ENCODE results near the gene RFT1.

The RFT1 gene

GRCh38 chr3:53120336-53120735, 9.9 kb downstream of the RFT1 start:
- Histone ChIP-seq H3K9me3 (ENCODE audit: insufficient read depth, low read depth, low read length) (peaks cover 2% of the 10 kb centered on the region), H3K4me1 (ENCODE audit: control insufficient read depth in 1 of 2, insufficient read depth in 2 of 2, low read length in 2 of 2) (no peaks in the 10 kb centered on the region), H2BK12ac (ENCODE audit: low read length) (no peak overlapping the region), H2AFZ (ENCODE audit: insufficient read depth, low read length, poor library complexity) (no peak overlapping the region), H3K23ac (ENCODE audit: low read length) (no peak overlapping the region), H3K4me2 (ENCODE audit: low read length) (no peak overlapping the region), H3K18ac (ENCODE audit: low read length) (no peak overlapping the region), H3K36me3 (ENCODE audit: control insufficient read depth in 1 of 2, insufficient read depth in 2 of 2, low read length in 2 of 2) (peaks cover 30 to 49% of the 10 kb centered on the region in 2 experiments), H3K14ac (ENCODE audit: low read length) (no peak overlapping the region), H2AK5ac (ENCODE audit: low read length) (no peak overlapping the region), H3K79me1 (ENCODE audit: low read length) (no peaks in the 10 kb centered on the region), H4K12ac (ENCODE audit: low read depth, low read length) (no peak overlapping the region), H4K8ac (ENCODE audit: low read depth, low read length) (no peak overlapping the region), H3K27me3 (ENCODE audit: insufficient read depth, low read length) (no peaks in the 10 kb centered on the region), H3K9ac (ENCODE audit: low read length) (no peak overlapping the region), H2BK120ac (ENCODE audit: insufficient read depth, low read length, poor library complexity) (no peak overlapping the region), H3K27ac (ENCODE audit: low read depth, low read length) (no peak overlapping the region), H2BK5ac (ENCODE audit: low read depth, low read length, poor library complexity) (no peak overlapping the region), H3K79me2 (ENCODE audit: control insufficient read depth, insufficient read depth, low read length, poor library complexity) (no peaks in the 10 kb centered on the region), H3K4ac (ENCODE audit: low read depth, low read length) (no peak overlapping the region), H4K91ac (ENCODE audit: low read depth, low read length) (no peak overlapping the region), H3K4me3 (ENCODE audit: low read depth, low read length) (no peak overlapping the region)
- WGBS (ENCODE audit: extremely low coverage, insufficient coverage, insufficient read length): no CpG with 5 or more reads among the region's 5 CpGs
- no peak for DNase-seq

DNA sequence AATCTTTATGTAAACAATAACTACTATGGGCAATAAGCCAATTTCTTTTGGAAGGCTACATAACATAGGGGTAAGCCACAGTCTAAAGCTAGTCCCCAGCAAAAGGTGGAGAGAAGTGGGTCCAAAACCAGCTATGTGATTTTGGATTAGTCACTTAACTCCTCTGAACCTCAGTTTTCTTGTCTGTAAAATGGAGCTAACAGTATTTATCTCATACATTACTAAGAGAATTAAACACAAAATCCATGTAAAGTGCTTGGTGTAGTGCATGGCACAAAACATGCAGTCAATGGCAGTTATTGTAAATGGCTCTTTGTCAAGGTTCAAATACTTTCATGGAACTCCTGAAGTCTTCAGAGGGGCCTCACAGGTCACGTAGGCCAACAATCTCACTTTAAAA, 13.3 kb downstream of the RFT1 start:
- Histone ChIP-seq H3K4ac (ENCODE audit: low read depth, low read length) (no peak overlapping the region), H2AK5ac (ENCODE audit: low read length) (no peak overlapping the region), H3K23ac (ENCODE audit: low read length) (no peak overlapping the region), H3K4me2 (ENCODE audit: low read length) (no peak overlapping the region), H3K9me3 (ENCODE audit: insufficient read depth, low read depth, low read length) (peaks cover 2% of the 10 kb centered on the region), H2AFZ (ENCODE audit: insufficient read depth, low read length, poor library complexity) (no peak overlapping the region), H3K79me2 (ENCODE audit: control insufficient read depth, insufficient read depth, low read length, poor library complexity) (no peaks in the 10 kb centered on the region), H3K4me1 (ENCODE audit: control insufficient read depth in 1 of 2, insufficient read depth in 2 of 2, low read length in 2 of 2) (no peaks in the 10 kb centered on the region), H2BK5ac (ENCODE audit: low read depth, low read length, poor library complexity) (no peak overlapping the region), H4K91ac (ENCODE audit: low read depth, low read length) (no peak overlapping the region), H3K27me3 (ENCODE audit: insufficient read depth, low read length) (no peaks in the 10 kb centered on the region), H2BK12ac (ENCODE audit: low read length) (no peak overlapping the region), H3K9ac (ENCODE audit: low read length) (no peak overlapping the region), H2BK120ac (ENCODE audit: insufficient read depth, low read length, poor library complexity) (no peak overlapping the region), H3K36me3 (ENCODE audit: control insufficient read depth in 1 of 2, insufficient read depth in 2 of 2, low read length in 2 of 2) (peaks cover 15 to 29% of the 10 kb centered on the region in 2 experiments), H3K18ac (ENCODE audit: low read length) (no peak overlapping the region), H4K8ac (ENCODE audit: low read depth, low read length) (no peak overlapping the region), H3K14ac (ENCODE audit: low read length) (no peak overlapping the region), H4K12ac (ENCODE audit: low read depth, low read length) (no peak overlapping the region), H3K4me3 (ENCODE audit: low read depth, low read length) (no peak overlapping the region), H3K27ac (ENCODE audit: low read depth, low read length) (no peak overlapping the region), H3K79me1 (ENCODE audit: low read length) (no peaks in the 10 kb centered on the region)
- no peak for DNase-seq
- no CpG with 5 or more reads among the region's 1 CpG for WGBS (ENCODE audit: extremely low coverage, insufficient coverage, insufficient read length)

- no peak overlapping the region for H3K9ac ChIP-seq (ENCODE audit: low read length)
- H4K8ac ChIP-seq (ENCODE audit: low read depth, low read length): no peak overlapping the region
- no peak overlapping the region for H4K12ac ChIP-seq (ENCODE audit: low read depth, low read length)
- no peak overlapping the region for H3K4ac ChIP-seq (ENCODE audit: low read depth, low read length)
- no peak overlapping the region for H2BK5ac ChIP-seq (ENCODE audit: low read depth, low read length, poor library complexity)
- H3K36me3 ChIP-seq (ENCODE audit: control insufficient read depth in 1 of 2, insufficient read depth in 2 of 2, low read length in 2 of 2): peaks cover 9 to 17% of the 10 kb centered on the region in 2 experiments
- H3K23ac ChIP-seq (ENCODE audit: low read length): no peak overlapping the region
- H3K79me2 ChIP-seq (ENCODE audit: control insufficient read depth, insufficient read depth, low read length, poor library complexity): no peaks in the 10 kb centered on the region
- no peak overlapping the region for H2BK120ac ChIP-seq (ENCODE audit: insufficient read depth, low read length, poor library complexity)
- H4K91ac ChIP-seq (ENCODE audit: low read depth, low read length): no peak overlapping the region
- H3K4me3 ChIP-seq (ENCODE audit: low read depth, low read length): no peak overlapping the region
- H3K4me1 ChIP-seq (ENCODE audit: control insufficient read depth in 1 of 2, insufficient read depth in 2 of 2, low read length in 2 of 2): peaks cover 0 to under 1% of the 10 kb centered on the region in 2 experiments
- H2BK12ac ChIP-seq (ENCODE audit: low read length): no peak overlapping the region
- no peak overlapping the region for H3K27ac ChIP-seq (ENCODE audit: low read depth, low read length)
- no peak overlapping the region for H3K18ac ChIP-seq (ENCODE audit: low read length)
- H2AFZ ChIP-seq (ENCODE audit: insufficient read depth, low read length, poor library complexity): no peak overlapping the region
- WGBS (ENCODE audit: extremely low coverage, insufficient coverage, insufficient read length): no CpG with 5 or more reads among the region's 5 CpGs
- no peak overlapping the region for H3K4me2 ChIP-seq (ENCODE audit: low read length)
- DNase-seq: peak in 1 of 2 donors; percentile 28
- H3K27me3 ChIP-seq (ENCODE audit: insufficient read depth, low read length): no peaks in the 10 kb centered on the region
- no peaks in the 10 kb centered on the region for H3K79me1 ChIP-seq (ENCODE audit: low read length)
- no peak overlapping the region for H2AK5ac ChIP-seq (ENCODE audit: low read length)
- peaks cover 2% of the 10 kb centered on the region for H3K9me3 ChIP-seq (ENCODE audit: insufficient read depth, low read depth, low read length)
- H3K14ac ChIP-seq (ENCODE audit: low read length): no peak overlapping the region
Measured at GRCh38 chr3:53114412-53115074, 15.7 kb downstream of the RFT1 start.

- H3K4me3 ChIP-seq (ENCODE audit: low read depth, low read length): no peak overlapping the region
- WGBS (ENCODE audit: extremely low coverage, insufficient coverage, insufficient read length): no CpG with 5 or more reads among the region's 5 CpGs
Measured at GRCh38 chr3:53114011-53114400, 16.2 kb downstream of the RFT1 start.

More at GRCh38 chr3:53114011-53114400, 16.2 kb downstream of the RFT1 start:
- Histone ChIP-seq H3K9ac (ENCODE audit: low read length) (no peak overlapping the region), H4K8ac (ENCODE audit: low read depth, low read length) (no peak overlapping the region), H2BK5ac (ENCODE audit: low read depth, low read length, poor library complexity) (no peak overlapping the region), H3K27ac (ENCODE audit: low read depth, low read length) (no peak overlapping the region), H3K4me2 (ENCODE audit: low read length) (no peak overlapping the region), H3K4ac (ENCODE audit: low read depth, low read length) (no peak overlapping the region), H3K79me1 (ENCODE audit: low read length) (no peaks in the 10 kb centered on the region), H3K18ac (ENCODE audit: low read length) (no peak overlapping the region), H4K12ac (ENCODE audit: low read depth, low read length) (no peak overlapping the region), H2BK12ac (ENCODE audit: low read length) (no peak overlapping the region), H3K79me2 (ENCODE audit: control insufficient read depth, insufficient read depth, low read length, poor library complexity) (no peaks in the 10 kb centered on the region), H3K4me1 (ENCODE audit: control insufficient read depth in 1 of 2, insufficient read depth in 2 of 2, low read length in 2 of 2) (peaks cover 0 to 3% of the 10 kb centered on the region in 2 experiments), H3K14ac (ENCODE audit: low read length) (no peak overlapping the region), H2AFZ (ENCODE audit: insufficient read depth, low read length, poor library complexity) (no peak overlapping the region), H3K9me3 (ENCODE audit: insufficient read depth, low read depth, low read length) (peaks cover 2% of the 10 kb centered on the region), H3K27me3 (ENCODE audit: insufficient read depth, low read length) (no peaks in the 10 kb centered on the region), H4K91ac (ENCODE audit: low read depth, low read length) (no peak overlapping the region), H3K36me3 (ENCODE audit: control insufficient read depth in 1 of 2, insufficient read depth in 2 of 2, low read length in 2 of 2) (peaks cover 7 to 12% of the 10 kb centered on the region in 2 experiments), H2BK120ac (ENCODE audit: insufficient read depth, low read length, poor library complexity) (no peak overlapping the region), H3K23ac (ENCODE audit: low read length) (no peak overlapping the region), H2AK5ac (ENCODE audit: low read length) (no peak overlapping the region)
- peak; percentile 77 to 90 for DNase-seq
